Anterior cingulate cortex (tissue), 58 donors: Measurements from ENCODE around the gene RALB.
A peak's percentile ranks its signal among the peaks of the same experiment; 100 is the strongest.

Source experiments
- DNase-seq, 58 donors: peaks; one replicate each; lab custom pipeline; 2025; lab: John Stamatoyannopoulos, UW

RALB gene

GRCh38 chr2:120260736-120261135, 8.1 kb downstream of the RALB start:
- no peak for DNase-seq

GRCh38 chr2:120261387-120262006, 8.8 kb downstream of the RALB start:
- DNase-seq, result no peak

- DNase-seq, result no peak
Measured at GRCh38 chr2:120262150-120262549, 9.5 kb downstream of the RALB start.

GRCh38 chr2:120262761-120263428, 10.2 kb downstream of the RALB start:
- no peak for DNase-seq

- no peak for DNase-seq
Measured at GRCh38 chr2:120265006-120265405, 12.4 kb downstream of the RALB start.

GRCh38 chr2:120267348-120267747, 14.7 kb downstream of the RALB start:
- no peak for DNase-seq

GRCh38 chr2:120269076-120269744, 16.6 kb downstream of the RALB start:
- no peak for DNase-seq

GRCh38 chr2:120269816-120270215, 17.2 kb downstream of the RALB start:
- no peak for DNase-seq

- DNase-seq, result no peak
Measured at GRCh38 chr2:120271711-120272379, 19.2 kb downstream of the RALB start.

- no peak for DNase-seq
Measured at GRCh38 chr2:120272763-120273481, 20.3 kb downstream of the RALB start.

- DNase-seq, result no peak
Measured at GRCh38 chr2:120275617-120276400, 23.2 kb downstream of the RALB start.

GRCh38 chr2:120277505-120278205, 25.0 kb downstream of the RALB start:
- DNase-seq, result no peak

- peak in 2 of 58 donors; percentile 6 to 29 for DNase-seq
Measured at GRCh38 chr2:120278901-120279300, 26.2 kb downstream of the RALB start.

- DNase-seq, result no peak
Measured at GRCh38 chr2:120279708-120280107, 27.1 kb downstream of the RALB start.

- no peak for DNase-seq
Measured at GRCh38 chr2:120283649-120284048, 31.0 kb downstream of the RALB start.

GRCh38 chr2:120285056-120285455, 32.4 kb downstream of the RALB start:
- no peak for DNase-seq

- DNase-seq, result peak in 1 of 58 donors; percentile 16
Measured at GRCh38 chr2:120287183-120288015, 34.7 kb downstream of the RALB start.

- DNase-seq, result no peak
Measured at GRCh38 chr2:120288016-120288373, 35.3 kb downstream of the RALB start.
